ENCODE data around the gene TIMD4. TPM values are rescaled to one million over a fixed set of nuclear protein-coding genes. Genes with fewer than 3 reads are reported as not detected.
"Not testable (repeated sequence)": the region's sequence is repeated elsewhere in the genome, so short reads cannot be mapped to it uniquely, and the experiment has no call there.

Gene TIMD4
- 1 to 10 TPM; 1.8 to 3.1 TPM for total RNA-seq

DNA sequence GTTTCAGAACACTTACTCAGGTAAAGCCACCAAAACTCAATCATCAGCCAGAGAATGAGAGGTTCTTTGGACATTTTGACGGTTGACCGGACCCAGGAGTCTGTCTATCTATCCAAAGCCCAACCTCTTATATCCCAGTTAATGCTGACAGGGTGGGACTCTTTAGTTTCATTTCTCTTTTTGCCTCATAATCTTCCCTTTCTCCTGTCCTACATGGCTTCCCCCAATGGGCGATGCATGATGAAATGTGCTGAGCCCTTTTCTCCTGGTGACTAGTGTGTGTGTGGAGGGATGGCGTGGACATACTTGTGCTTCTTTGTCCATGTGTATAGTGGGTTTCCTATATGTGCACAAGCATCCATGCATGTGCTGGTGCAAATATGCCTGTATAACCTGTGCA, at the start of gene TIMD4:
TIMD4 (minus strand) TSS at position 102 of the 400 bp plus-strand sequence; CDS start at position 74, 28 bp downstream.
- no peaks in the 10 kb centered on the region for H3K36me3 Mint-ChIP-seq
- no peaks in the 10 kb centered on the region for H3K9me3 Mint-ChIP-seq
- no peak within 1 kb of the TSS for H3K27ac Mint-ChIP-seq
- intact Hi-C loops (cut with micrococcal nuclease): no loop called here
- ChIA-PET CTCF (no interaction called here), POLR2A (no interaction called here)
- no peak within 1 kb of the TSS for H3K4me3 Mint-ChIP-seq
- H3K4me1 Mint-ChIP-seq (ENCODE audit: low read depth): no peaks in the 10 kb centered on the region
- DNase-seq: no peak
- no peaks in the 10 kb centered on the region for H3K27me3 Mint-ChIP-seq

DNA sequence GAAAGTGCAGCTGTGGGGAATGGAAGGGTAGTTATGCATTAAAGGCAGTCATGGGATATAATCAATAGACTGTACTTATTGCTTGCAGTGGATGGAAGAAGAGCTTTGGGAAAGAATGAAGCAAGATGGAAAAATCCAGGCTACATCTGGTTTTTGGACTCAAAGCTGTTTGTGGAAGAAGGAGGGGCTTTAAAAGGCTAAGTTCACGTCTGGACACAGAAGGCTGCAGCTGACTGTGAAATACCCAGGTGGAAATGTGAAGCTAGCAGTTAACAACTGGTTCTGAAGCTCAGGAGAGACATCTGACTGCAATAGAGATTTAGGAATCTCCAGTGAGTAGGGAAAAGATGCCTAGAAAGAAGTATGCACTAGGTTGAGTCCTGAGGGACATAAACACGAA, 43.2 kb upstream of the TIMD4 start:
- no peak overlapping the region for H3K4me3 Mint-ChIP-seq
- peaks cover 12% of the 10 kb centered on the region for H3K4me1 Mint-ChIP-seq (ENCODE audit: low read depth)
- peaks cover 5% of the 10 kb centered on the region for H3K36me3 Mint-ChIP-seq
- ChIA-PET POLR2A (no interaction called here), CTCF (interaction anchor here (1.1 kb wide), 1 partner anchor 126 kb away, joined by 3 read pairs; no protein-coding TSS in a partner anchor)
- H3K27me3 Mint-ChIP-seq: no peaks in the 10 kb centered on the region
- intact Hi-C loops (cut with micrococcal nuclease): no loop called here
- DNase-seq: no peak
- H3K9me3 Mint-ChIP-seq: no peaks in the 10 kb centered on the region
- no peak overlapping the region for H3K27ac Mint-ChIP-seq

DNA sequence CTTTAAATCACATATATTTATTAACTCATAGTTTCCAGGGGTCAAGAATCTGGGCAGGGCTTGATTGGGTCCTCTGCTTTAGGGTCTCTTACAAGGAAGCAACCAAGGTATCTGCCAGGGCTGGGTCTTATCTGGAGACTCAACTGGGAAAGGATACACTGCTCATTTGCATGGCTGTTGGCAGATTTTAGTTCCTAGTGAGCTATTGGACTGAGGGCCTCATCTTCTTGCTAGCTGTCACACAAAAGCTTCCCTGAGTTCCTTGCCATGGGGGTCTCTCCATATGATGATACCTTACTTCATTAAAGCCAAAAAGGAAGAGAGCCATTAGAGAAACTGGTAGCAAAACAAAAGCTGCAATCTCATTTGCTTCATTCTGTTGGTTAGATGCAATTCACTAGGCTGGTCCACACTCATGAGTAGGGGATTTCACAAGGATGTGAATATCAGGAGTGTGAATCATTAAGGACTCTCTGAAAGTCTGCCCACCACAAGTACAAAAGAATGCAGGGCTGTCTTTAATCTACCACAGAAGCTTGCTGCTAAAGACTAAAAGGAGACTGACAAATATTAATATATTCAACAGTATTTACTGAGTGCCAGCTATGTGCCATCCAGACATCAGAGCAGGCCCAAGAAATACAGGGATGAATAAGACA, 42.0 kb upstream of the TIMD4 start:
- Mint-ChIP-seq H3K27ac (no peak overlapping the region), H3K9me3 (peaks cover 8% of the 10 kb centered on the region), H3K4me3 (no peak overlapping the region), H3K36me3 (peaks cover 10% of the 10 kb centered on the region), H3K4me1 (ENCODE audit: low read depth) (peaks cover 12% of the 10 kb centered on the region), H3K27me3 (no peaks in the 10 kb centered on the region)
- ChIA-PET POLR2A (interaction anchor here (0.6 kb wide), 1 partner anchor 39 kb away, joined by 7 read pairs; no protein-coding TSS in a partner anchor), CTCF (no interaction called here)
- no peak for DNase-seq
- intact Hi-C loops (cut with micrococcal nuclease): loop anchor here (1.0 kb wide), 1 partner anchor 20 kb away; no protein-coding TSS in a partner anchor

DNA sequence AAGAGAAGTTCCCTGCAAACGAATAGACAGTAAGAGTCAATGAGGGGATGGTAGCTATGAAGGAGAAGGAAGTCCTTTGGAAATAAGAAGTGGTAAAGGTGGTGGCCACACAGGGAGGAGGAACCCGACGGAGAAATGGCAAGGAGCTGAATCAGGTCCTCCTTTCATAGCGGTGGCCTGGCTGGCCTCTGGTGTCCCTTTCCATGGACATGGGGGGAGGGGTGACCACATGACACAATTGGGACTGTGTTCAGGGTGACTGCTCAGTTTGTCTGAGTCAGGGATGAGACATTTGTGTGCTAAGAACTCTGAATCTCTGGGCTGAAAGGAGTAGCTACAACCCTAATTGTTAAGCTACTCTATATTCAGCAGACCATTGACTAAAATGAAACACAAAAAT, 28.7 kb upstream of the TIMD4 start:
- no peaks in the 10 kb centered on the region for H3K4me1 Mint-ChIP-seq (ENCODE audit: low read depth)
- CTCF ChIA-PET: no interaction called here
- H3K9me3 Mint-ChIP-seq: peaks cover 4% of the 10 kb centered on the region
- intact Hi-C loops (cut with micrococcal nuclease): no loop called here
- H3K27me3 Mint-ChIP-seq: no peaks in the 10 kb centered on the region
- no peak overlapping the region for H3K27ac Mint-ChIP-seq
- POLR2A ChIA-PET: no interaction called here
- no peaks in the 10 kb centered on the region for H3K36me3 Mint-ChIP-seq
- no peak for DNase-seq
- no peak overlapping the region for H3K4me3 Mint-ChIP-seq

DNA sequence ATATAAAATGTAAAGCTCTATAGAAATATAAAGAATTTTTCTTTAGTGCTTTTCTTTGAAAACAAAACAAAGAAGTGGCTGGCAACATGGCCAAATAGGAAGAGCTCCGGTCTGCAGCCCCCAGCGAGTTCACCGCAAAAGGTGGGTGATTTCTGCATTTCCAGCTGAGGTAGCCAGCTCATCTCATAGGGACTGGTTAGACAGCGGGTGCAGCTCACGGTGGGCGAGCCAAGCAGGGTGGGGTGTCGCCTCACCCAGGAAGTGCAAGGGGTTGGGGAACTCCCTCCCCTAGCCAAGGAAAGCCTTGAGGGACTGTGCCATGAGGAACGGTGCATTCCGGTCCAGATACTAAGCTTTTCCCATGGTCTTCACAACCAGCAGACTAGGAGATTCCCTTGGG, 21.0 kb upstream of the TIMD4 start:
- POLR2A ChIA-PET: interaction anchor here (1.7 kb wide), 1 partner anchor 18 kb away, joined by 5 read pairs; no protein-coding TSS in a partner anchor
- CTCF ChIA-PET: no interaction called here
- DNase-seq: no peak
- no peak overlapping the region for H3K4me3 Mint-ChIP-seq
- intact Hi-C loops (cut with micrococcal nuclease): no loop called here
- no peaks in the 10 kb centered on the region for H3K4me1 Mint-ChIP-seq (ENCODE audit: low read depth)
- no peak overlapping the region for H3K27ac Mint-ChIP-seq
- H3K9me3 Mint-ChIP-seq: peaks cover 4% of the 10 kb centered on the region
- H3K36me3 Mint-ChIP-seq: no peaks in the 10 kb centered on the region
- no peaks in the 10 kb centered on the region for H3K27me3 Mint-ChIP-seq

DNA sequence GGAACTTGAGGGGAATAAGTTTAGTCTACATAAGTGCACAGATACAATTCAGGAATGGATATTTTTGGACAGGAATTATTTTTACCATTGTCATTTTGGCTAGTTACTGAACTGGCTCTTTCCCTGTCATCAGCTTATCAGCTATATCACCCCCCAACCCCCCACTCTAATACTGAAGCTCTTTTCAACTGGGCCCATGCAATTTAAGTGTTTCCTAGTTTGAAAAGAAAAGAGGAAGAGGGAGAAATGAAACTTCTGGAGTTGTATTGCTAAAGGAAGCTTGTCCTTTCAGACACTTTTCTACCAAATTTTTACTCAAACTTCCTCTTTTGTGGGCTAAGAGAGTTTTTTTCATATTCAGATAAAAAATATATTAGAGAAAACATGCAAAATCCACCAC, 18.5 kb upstream of the TIMD4 start:
- Mint-ChIP-seq H3K27me3 (peaks cover 2% of the 10 kb centered on the region), H3K9me3 (no peaks in the 10 kb centered on the region), H3K4me1 (ENCODE audit: low read depth) (no peaks in the 10 kb centered on the region), H3K27ac (no peak overlapping the region), H3K4me3 (no peak overlapping the region), H3K36me3 (peaks cover 2% of the 10 kb centered on the region)
- intact Hi-C loops (cut with micrococcal nuclease): no loop called here
- CTCF ChIA-PET: no interaction called here
- DNase-seq: no peak
- POLR2A ChIA-PET: no interaction called here

DNA sequence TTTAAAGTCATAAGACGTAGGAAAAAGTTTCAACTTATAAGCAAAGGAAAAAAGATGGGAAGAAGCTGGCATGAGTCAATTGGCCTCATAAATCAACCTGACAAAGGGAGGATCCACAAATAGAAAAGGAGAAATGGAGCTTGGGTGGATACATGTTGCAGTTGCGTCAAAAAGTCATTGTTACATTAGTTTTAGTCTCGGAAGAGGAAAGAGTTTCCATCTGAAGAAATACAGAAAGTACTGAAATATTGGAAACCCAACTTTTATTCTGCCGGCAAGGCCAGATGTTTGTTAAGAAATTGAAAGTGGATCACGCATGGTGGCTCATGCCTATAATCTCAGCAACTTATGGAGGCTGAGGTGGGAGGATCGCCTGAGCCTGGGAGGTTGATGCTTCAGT, 11.3 kb upstream of the TIMD4 start:
- ChIA-PET POLR2A (no interaction called here), CTCF (no interaction called here)
- no peak overlapping the region for H3K4me3 Mint-ChIP-seq
- DNase-seq: no peak
- intact Hi-C loops (cut with micrococcal nuclease): no loop called here
- peaks cover 2% of the 10 kb centered on the region for H3K36me3 Mint-ChIP-seq
- H3K4me1 Mint-ChIP-seq (ENCODE audit: low read depth): no peaks in the 10 kb centered on the region
- peaks cover 2% of the 10 kb centered on the region for H3K27me3 Mint-ChIP-seq
- H3K27ac Mint-ChIP-seq: no peak overlapping the region
- no peaks in the 10 kb centered on the region for H3K9me3 Mint-ChIP-seq

DNA sequence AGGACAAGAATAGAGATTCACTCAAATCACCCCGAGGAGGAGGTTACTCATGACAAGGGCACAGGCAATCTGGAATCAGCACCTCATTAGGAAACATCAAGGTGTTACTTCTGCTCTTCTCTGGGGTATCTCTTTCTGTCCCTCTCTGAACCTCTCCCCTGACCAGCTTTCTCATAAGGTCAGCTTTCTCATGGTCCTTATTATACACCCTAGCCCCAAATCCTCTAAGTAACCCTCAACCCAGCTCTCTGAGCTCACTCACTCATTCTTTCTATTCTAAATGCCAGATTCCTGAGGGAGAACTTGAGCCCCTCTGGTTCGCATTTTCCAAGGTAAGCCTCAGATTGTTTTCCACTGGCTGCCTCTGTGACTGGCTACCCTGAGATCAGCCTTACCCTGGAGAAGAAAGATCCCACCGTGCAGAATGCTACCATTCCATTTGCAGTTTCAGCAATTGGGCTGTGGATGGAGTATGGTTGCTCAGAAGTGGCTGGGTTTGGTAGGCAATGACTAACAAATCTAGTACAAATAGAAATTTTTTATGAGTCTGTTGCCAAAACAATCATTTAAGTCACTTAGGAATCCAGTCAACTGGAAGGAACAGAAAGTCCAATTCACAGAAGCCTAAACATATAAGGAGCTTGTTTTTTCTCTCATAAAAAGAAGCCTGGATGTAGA, 9.0 kb upstream of the TIMD4 start:
- Mint-ChIP-seq H3K27ac (no peak overlapping the region), H3K4me1 (ENCODE audit: low read depth) (no peaks in the 10 kb centered on the region), H3K27me3 (peaks cover 2% of the 10 kb centered on the region), H3K36me3 (no peaks in the 10 kb centered on the region), H3K9me3 (no peaks in the 10 kb centered on the region), H3K4me3 (no peak overlapping the region)
- intact Hi-C loops (cut with micrococcal nuclease): no loop called here
- DNase-seq: no peak
- ChIA-PET CTCF (interaction anchor here (0.7 kb wide), 1 partner anchor 53 kb away, joined by 3 read pairs; no protein-coding TSS in a partner anchor), POLR2A (no interaction called here)

DNA sequence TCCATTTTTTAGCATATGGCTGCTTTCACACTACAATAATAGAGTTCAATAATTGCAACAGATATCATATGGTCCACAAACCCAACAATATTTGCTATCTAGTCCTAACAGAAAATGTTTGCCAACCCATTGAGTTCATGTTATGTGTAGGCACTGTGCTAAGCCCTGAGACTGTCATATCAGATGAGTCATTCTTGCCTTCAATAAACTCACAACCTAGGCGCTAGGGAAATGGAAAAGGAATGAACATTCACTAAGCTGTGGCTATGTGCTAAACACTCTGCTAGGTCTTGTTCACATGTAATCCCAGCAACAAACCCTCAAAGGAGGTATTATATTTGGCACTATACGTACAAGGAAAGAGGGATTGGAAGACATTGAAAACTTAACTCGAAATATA, 8.4 kb upstream of the TIMD4 start:
- no peak overlapping the region for H3K27ac Mint-ChIP-seq
- DNase-seq: no peak
- POLR2A ChIA-PET: no interaction called here
- CTCF ChIA-PET: no interaction called here
- H3K36me3 Mint-ChIP-seq: no peaks in the 10 kb centered on the region
- intact Hi-C loops (cut with micrococcal nuclease): no loop called here
- H3K4me1 Mint-ChIP-seq (ENCODE audit: low read depth): no peaks in the 10 kb centered on the region
- no peaks in the 10 kb centered on the region for H3K9me3 Mint-ChIP-seq
- H3K27me3 Mint-ChIP-seq: no peaks in the 10 kb centered on the region
- H3K4me3 Mint-ChIP-seq: no peak overlapping the region

DNA sequence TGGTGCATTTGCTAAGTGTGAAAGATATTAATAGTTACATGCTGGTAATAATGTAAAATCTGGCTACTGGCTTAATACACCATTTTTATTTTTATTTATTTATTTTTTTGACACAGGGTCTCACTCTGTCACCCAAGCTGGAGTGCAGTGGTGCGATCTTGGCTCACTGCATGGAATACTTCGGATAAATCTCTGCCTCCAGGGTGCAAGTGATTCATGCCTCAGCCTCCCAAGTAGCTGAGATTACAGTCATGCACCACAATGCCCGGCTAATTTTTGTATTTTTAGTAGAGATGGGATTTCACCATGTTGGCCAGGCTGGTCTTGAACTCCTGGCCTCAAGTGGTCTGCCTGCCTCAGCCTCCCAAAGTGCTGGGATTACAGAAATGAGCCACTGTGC, 4.4 kb upstream of the TIMD4 start:
- CTCF ChIA-PET; H3K4me1 Mint-ChIP-seq (ENCODE audit: low read depth); H3K27me3 Mint-ChIP-seq; H3K27ac Mint-ChIP-seq; H3K36me3 Mint-ChIP-seq; H3K4me3 Mint-ChIP-seq; DNase-seq; H3K9me3 Mint-ChIP-seq; intact Hi-C loops (cut with micrococcal nuclease); POLR2A ChIA-PET: not testable (repeated sequence)

DNA sequence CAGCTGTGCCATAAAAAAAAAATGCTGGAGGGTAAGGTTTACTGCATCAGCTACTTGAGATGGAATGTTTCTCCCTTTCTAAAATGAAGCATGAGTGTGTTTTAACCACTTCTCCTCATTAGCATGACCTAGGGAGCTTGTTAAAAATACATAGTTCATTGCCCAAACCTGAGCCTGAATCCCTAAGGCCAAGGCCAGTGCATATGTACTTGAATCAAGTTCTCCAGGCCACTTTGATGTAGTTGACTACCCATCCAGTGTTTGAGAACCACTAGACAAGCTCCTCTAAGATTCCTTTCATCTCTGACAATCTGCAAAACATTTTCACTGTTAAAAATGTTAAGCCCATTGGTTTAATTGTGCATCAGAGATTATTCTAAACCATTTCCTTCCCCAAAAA, 6.7 kb downstream of the TIMD4 start:
- CTCF ChIA-PET: interaction anchor here (1.6 kb wide), 1 partner anchor 176 kb away, joined by 3 read pairs; no protein-coding TSS in a partner anchor
- Mint-ChIP-seq H3K4me3 (no peak overlapping the region), H3K27me3 (no peaks in the 10 kb centered on the region), H3K36me3 (no peaks in the 10 kb centered on the region), H3K27ac (no peak overlapping the region), H3K9me3 (no peaks in the 10 kb centered on the region), H3K4me1 (ENCODE audit: low read depth) (no peaks in the 10 kb centered on the region)
- intact Hi-C loops (cut with micrococcal nuclease): no loop called here
- POLR2A ChIA-PET: no interaction called here
- no peak for DNase-seq

DNA sequence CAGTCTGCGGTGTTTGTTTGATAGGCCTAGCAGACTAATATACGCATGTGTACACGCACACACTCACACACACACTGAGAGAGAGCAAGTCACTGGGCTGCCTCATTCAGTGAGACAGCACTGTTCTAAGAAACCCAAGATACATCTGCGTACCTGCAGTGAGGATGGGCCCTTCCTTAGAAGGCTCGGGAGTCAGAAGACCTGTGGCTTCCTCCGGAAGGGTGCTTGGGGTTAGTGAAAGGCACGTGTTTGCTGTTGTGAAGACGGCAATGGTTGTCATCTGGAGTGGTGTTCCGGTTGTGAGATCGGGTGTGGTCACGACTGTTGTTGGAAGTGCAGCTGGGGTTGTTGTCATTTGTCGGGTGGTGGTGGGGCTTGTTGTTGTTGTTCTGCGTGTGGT, 11.7 kb downstream of the TIMD4 start:
- no peak for DNase-seq
- Mint-ChIP-seq H3K27me3 (no peaks in the 10 kb centered on the region), H3K4me1 (ENCODE audit: low read depth) (peaks cover 3% of the 10 kb centered on the region), H3K9me3 (no peaks in the 10 kb centered on the region), H3K27ac (no peak overlapping the region), H3K4me3 (no peak overlapping the region), H3K36me3 (no peaks in the 10 kb centered on the region)
- ChIA-PET CTCF (interaction anchor here (1.1 kb wide), 1 partner anchor 17 kb away, joined by 3 read pairs; no protein-coding TSS in a partner anchor), POLR2A (no interaction called here)
- intact Hi-C loops (cut with micrococcal nuclease): no loop called here

DNA sequence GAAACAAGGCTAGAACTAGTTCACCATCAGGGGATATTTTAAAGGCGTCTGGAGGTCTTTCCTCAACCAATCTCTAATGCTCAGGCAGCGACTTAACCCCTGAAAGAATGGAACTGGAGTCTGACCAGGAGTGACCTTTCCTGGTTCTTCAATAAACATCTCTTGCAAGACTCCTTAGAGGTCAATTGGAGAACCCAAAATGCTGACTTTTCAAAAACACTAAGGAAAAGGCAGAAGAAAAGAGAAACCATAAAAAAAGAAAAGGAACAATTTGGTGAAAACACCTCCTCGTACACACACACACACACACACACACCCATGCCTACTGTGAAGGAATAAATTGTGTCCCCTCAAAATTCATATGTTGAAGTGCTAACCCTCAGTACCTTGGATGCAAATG, 12.3 kb downstream of the TIMD4 start:
- ChIA-PET POLR2A (no interaction called here), CTCF (no interaction called here)
- no peak for DNase-seq
- Mint-ChIP-seq H3K4me3 (no peak overlapping the region), H3K36me3 (no peaks in the 10 kb centered on the region), H3K27me3 (no peaks in the 10 kb centered on the region), H3K4me1 (ENCODE audit: low read depth) (peaks cover 3% of the 10 kb centered on the region), H3K9me3 (no peaks in the 10 kb centered on the region), H3K27ac (no peak overlapping the region)
- intact Hi-C loops (cut with micrococcal nuclease): no loop called here

Data from activated CD4-positive, alpha-beta memory T cell treated with anti-CD3 and anti-CD28 coated beads for 36 hours (primary cell).